ELR (cell line): ENCODE results near the gene GGTLC1.
"Not testable (repeated sequence)": the region's sequence is repeated elsewhere in the genome, so short reads cannot be mapped to it uniquely, and the experiment has no call there.

ENCODE experiments used
- DNase-seq: peaks from one replicate; pipeline ENCODE4 v3.0.0-alpha.2; 2015; ENCODE audit warnings: low read depth

Gene GGTLC1

GRCh38 chr20:23994001-23994633, 5.5 kb upstream of the GGTLC1 start:
- DNase-seq: not testable (repeated sequence)

GRCh38 chr20:23993440-23993839, 4.9 kb upstream of the GGTLC1 start:
- DNase-seq: not testable (repeated sequence)

GRCh38 chr20:23990296-23990695, 1.7 kb upstream of the GGTLC1 start:
- DNase-seq: not testable (repeated sequence)

- not testable (repeated sequence) for DNase-seq
These were observed 387 bp upstream of the GGTLC1 start for GRCh38 chr20:23988966-23989365.

- DNase-seq: not testable (repeated sequence)
These were observed 1.9 kb downstream of the GGTLC1 start for GRCh38 chr20:23986716-23987115.

GRCh38 chr20:23986310-23986709, 2.3 kb downstream of the GGTLC1 start:
- DNase-seq: not testable (repeated sequence)

- DNase-seq: not testable (repeated sequence)
These were observed 2.8 kb downstream of the GGTLC1 start for GRCh38 chr20:23985790-23986225.

GRCh38 chr20:23985066-23985789, 3.4 kb downstream of the GGTLC1 start:
- not testable (repeated sequence) for DNase-seq

GRCh38 chr20:23984476-23985023, 4.0 kb downstream of the GGTLC1 start:
- not testable (repeated sequence) for DNase-seq

GRCh38 chr20:23982112-23983018, 6.2 kb downstream of the GGTLC1 start:
- not testable (repeated sequence) for DNase-seq

- DNase-seq: not testable (repeated sequence)
These were observed 7.1 kb downstream of the GGTLC1 start for GRCh38 chr20:23981526-23981925.

GRCh38 chr20:23981014-23981413, 7.6 kb downstream of the GGTLC1 start:
- not testable (repeated sequence) for DNase-seq

GRCh38 chr20:23979899-23980811, 8.4 kb downstream of the GGTLC1 start:
- DNase-seq: not testable (repeated sequence)

GRCh38 chr20:23979380-23979779, 9.2 kb downstream of the GGTLC1 start:
- not testable (repeated sequence) for DNase-seq

GRCh38 chr20:23978457-23978856, 10.1 kb downstream of the GGTLC1 start:
- not testable (repeated sequence) for DNase-seq

- no peak for DNase-seq
These were observed 13.6 kb downstream of the GGTLC1 start for GRCh38 chr20:23974966-23975365.

- no peak for DNase-seq
These were observed 17.3 kb downstream of the GGTLC1 start for GRCh38 chr20:23971310-23971709.

GRCh38 chr20:23970049-23970448, 18.5 kb downstream of the GGTLC1 start:
- DNase-seq: no peak

GRCh38 chr20:23967616-23967979, 21.0 kb downstream of the GGTLC1 start:
- no peak for DNase-seq

- no peak for DNase-seq
These were observed 21.5 kb downstream of the GGTLC1 start for GRCh38 chr20:23966927-23967615.
